NCI-H2171 (cell line): ENCODE results near the gene SOX6.
"Not testable (repeated sequence)": the region's sequence is repeated elsewhere in the genome, so short reads cannot be mapped to it uniquely, and the experiment has no call there.

Source experiments
- DNase-seq: peaks from one replicate; lab custom pipeline; 2025; lab: John Stamatoyannopoulos, UW

Gene SOX6

DNA sequence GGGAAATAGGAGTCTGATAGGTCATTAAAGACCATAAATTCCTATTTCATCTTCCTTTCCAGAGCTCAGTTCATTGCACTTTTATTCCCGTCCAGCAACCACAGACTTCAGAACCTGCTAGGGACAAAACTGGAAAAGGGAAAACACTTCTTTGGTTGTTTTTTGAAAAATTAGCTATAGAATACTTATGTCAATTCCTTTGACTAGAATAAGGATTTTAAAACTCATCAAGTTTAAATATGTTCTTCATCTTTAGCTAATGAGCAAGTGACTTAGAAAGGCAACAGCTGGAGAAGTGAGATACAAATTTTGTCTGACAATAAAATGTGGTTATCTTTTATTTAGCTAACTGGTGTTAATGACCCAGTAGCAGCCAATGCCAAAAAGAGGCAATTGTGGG, 206.9 kb downstream of the SOX6 start:
- DNase-seq, result no peak

DNA sequence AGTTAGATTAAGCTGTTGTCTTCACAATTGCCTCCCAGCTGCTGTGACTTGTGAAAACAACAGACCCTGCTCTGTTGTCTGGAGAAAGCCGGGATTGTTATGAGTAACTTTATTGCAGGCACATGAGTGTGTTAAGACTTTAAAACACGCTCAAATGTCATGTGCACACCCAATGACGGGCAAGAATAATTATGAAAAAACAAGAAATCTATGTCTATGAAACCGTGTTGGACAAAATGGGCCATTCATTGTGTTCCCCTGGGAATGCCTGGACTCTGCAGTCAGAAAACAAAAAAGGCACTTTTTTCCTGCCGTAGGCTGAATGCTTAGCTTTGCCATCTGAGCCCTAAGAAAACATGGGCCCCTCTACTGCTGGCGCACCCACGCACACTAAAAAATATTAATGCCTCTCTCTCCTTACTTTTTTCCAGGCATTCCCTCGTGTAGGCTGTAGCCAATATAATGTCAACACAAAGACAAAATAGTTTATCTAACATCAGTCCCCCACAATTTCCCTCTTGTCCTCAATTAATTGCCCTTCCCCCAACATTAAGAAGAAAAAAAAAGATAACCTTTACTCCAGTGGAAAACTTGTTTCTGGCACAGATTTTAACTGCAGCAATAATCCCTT, 207.9 kb downstream of the SOX6 start:
- DNase-seq, result no peak

- not testable (repeated sequence) for DNase-seq
Observed at GRCh38 chr11:16146980-16147379, 209.4 kb downstream of the SOX6 start.

- DNase-seq, result not testable (repeated sequence)
Observed at GRCh38 chr11:16141614-16142013, 214.7 kb downstream of the SOX6 start.

DNA sequence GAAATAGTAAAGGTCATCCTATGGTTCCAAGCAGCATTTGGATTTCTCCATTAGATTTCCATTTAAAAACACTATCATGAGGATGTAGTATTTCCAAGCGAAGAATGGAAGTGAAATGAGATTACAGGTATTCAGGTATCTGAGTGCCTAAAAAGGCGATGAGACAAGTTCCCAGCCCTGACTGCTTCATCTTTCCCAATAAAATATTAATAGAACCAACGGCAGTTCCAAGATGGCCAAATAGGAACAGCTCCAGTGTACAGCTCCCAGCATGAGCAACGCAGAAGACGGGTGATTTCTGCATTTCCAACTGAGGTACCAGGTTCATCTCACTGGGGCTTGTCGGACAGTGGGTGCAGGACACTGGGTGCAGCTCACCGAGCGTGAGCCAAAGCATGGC, 215.2 kb downstream of the SOX6 start:
- DNase-seq, result not testable (repeated sequence)

DNA sequence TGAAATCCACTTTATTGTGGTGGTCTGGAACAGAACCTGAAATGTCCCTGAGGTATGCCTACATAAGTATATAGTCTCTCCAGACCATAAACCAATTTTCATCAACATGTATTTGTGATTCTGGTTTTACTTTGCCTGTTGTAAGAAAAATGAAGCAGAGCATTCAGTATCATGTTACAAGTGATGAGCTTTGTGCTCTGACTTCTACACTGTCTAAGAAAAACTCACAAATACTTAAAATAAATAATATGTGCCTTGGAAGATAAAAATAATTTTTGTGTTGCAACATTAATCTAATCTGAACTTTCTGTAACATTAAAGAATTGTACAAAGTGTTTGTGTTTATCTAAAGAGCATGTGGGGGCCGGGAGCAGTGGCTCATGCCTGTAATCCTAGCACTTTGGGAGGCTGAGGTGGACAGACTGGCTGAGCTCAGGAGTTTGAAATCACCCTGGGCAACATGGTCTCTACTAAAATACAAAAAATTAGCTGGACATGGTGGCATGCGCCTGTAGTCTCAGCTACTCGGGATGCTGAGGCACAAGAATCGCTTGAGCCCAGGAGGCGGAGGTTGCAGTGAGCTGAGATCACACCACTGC, 219.5 kb downstream of the SOX6 start:
- no peak for DNase-seq

- no peak for DNase-seq
Observed at GRCh38 chr11:16133867-16134266, 222.5 kb downstream of the SOX6 start.

DNA sequence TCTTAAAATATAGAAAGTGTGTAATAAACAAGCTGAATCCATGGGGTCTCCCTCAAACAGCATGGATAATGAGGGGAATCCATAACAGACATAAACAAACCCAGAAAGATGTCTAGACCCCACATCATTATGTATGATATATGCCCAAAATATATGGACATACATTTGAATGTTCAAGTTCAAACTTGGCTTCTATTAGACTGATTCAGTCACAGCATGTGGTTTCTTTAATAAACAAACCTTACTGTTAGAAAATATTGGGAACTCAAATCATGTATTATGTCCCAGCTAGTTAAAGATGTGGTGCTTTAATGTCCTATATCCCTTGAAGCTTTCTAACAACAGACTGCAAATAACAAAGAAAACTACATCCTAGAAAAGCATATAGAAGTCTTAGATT, 228.6 kb downstream of the SOX6 start:
- no peak for DNase-seq

DNA sequence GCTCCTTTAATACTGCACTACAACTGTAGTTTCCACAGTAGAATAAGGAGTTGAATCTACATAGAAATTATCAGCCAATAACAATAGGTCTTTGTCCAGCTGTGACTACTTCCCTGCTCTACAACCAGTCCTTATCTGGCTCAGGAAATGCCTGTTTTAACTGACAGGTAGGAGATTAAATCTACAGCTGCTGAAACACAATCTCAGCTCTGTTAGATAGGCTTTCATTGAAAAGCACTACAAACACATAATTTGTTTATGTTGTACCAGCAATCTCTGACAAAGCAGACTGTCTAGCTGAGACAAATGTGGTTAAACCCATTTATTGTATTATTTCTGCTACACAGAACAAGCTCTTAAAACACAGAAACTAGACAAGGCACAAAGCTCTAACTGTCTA, 230.0 kb downstream of the SOX6 start:
- DNase-seq, result no peak

DNA sequence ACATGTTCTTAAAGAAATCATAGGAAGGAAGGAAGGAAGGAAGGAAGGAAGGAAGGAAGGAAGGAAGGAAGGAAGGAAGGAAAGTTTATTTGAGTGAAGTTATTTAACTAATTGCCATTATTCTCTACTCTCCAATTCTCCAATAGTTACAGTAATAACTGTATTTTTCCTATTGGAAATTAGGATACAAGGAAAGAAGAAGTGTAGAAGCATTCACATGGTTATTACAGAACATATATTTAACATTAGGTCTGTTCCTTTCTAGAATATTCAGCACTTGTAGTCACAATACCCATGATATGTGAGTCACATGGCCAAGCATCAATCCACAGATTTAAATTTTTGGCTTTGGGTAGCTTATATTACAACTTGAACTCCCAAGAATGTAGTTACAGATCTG, 230.6 kb downstream of the SOX6 start:
- no peak for DNase-seq

DNA sequence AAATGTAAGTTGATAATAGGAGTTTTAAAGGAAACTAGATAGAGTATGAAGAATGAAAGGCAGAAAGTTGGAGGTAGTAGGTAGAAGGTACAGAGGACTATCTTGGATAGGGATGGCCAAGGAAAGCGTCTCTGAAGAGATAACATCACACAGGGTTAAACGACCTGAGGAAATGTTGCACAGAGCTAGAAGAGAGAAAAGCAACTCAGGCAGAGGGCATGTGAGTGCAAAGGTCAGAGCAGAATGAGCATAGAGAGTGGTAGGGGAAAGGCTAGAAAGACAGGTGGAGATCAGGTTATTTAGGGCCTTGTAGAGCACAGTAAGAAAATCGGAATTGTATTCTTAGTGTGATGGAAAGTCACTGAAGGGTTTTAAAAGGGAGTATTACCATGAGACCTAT, 232.0 kb downstream of the SOX6 start:
- no peak for DNase-seq

DNA sequence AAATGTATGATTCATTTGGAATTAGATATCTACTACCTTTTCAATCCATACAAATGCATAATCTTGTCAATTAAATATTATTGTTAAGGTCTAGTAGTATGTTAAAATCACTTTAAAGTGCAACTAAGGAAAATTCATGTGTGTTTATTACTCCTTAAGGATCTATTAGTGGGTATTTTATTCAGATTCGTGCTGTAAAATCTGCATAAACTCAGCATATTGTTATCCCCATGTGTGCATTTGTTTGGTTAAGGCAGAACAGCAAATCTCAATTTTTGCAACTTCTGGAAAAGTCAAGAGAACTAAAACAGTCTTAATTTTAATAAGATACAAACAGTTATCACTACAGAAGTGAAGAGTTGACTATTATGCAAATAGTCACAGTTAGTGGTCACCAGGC, 234.5 kb downstream of the SOX6 start:
- no peak for DNase-seq

- no peak for DNase-seq
Observed at GRCh38 chr11:16120008-16120407, 236.3 kb downstream of the SOX6 start.

GRCh38 chr11:16117989-16118756, 238.2 kb downstream of the SOX6 start:
- peak; percentile 16 for DNase-seq

GRCh38 chr11:16114978-16115871, 241.1 kb downstream of the SOX6 start:
- no peak for DNase-seq

GRCh38 chr11:16114431-16114830, 241.9 kb downstream of the SOX6 start:
- no peak for DNase-seq

DNA sequence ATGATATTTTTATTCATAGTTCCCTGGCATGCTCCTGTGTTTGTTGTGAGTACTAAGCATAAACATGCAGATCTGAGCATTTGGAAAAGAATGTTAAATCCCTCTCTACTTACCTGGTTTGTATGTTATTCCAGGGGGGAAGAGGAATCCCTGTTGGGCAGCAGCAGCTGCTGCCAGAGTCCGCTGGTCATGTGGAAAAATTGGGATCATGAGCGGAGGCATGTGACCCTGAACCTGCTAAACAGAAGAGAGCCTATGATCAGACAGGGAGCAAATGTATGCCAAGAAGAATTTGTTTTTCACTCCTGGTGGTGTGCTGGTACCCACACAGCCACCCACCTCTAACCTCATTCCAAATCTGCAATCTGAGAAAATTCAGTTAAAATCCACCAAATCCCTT, 244.7 kb downstream of the SOX6 start:
- no peak for DNase-seq

DNA sequence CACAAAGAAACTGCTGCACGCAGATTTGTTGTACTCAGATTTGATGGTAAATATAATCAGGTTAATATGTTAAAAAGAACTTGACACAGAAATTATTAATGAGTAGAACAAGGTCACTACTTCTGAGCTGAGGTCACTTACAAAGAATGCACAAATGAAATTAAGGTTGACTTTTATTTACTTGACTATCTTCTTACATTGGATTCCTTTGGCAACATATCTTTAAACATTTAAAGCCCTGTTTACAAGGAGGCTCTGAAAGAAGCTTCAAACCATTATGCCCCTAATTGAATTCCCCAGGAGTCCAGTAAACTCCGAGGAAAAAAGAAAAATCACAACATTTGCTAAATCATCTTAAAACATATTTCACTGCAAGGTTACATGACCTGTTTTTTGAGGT, 245.5 kb downstream of the SOX6 start:
- no peak for DNase-seq

- no peak for DNase-seq
Observed at GRCh38 chr11:16099343-16099900, 256.9 kb downstream of the SOX6 start.

- DNase-seq, result no peak
Observed at GRCh38 chr11:16098526-16099205, 257.7 kb downstream of the SOX6 start.

DNA sequence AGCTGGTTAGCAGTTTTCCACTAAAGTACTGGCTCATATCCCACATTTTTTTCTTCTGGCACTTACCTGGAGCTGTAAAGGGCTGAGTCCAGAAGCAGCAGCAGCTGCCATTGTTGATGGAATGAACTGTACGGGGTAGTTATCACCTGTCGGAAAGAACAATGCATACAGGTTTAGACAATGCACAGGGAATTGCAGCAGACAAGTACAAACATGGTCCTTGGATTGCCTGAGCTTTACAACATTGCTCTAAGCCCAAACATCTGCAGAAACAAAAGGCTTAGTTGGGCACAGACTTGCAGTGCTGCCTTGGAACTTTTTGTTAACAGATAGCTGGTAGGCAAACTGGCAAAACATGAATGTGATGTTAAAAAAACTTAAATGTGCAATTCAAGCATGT, 258.8 kb downstream of the SOX6 start:
- no peak for DNase-seq

DNA sequence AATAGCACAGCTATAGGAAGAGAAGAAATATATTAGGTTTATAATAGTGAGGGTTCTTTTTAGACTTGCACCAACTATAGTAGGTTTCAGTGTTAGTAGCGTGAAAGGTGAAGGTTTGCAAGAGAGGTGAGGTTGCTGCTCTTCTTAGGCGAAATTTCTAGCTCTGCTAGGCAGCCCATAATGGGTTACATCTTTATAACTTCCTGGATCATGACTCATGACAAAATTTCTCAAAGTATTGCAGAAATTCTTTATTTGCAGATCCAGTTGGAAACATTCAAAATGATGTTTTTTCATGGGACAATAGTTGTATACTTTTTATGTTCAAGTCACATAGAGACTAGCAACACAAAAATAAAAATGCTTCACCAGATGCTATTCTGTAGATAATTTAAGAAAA, 260.0 kb downstream of the SOX6 start:
- no peak for DNase-seq
